Embryonic facial prominence (tissue), 1 donor: Measurements from ENCODE around the gene SAXO2.
"Not testable (repeated sequence)": the region's sequence is repeated elsewhere in the genome, so short reads cannot be mapped to it uniquely, and the experiment has no call there.

Experiments
- DNase-seq: peaks from one replicate; pipeline ENCODE4 v3.0.0-alpha.2; 2016; ENCODE audit errors: extremely low spot score

Gene SAXO2

GRCh38 chr15:82313951-82314768 is 51.5 kb downstream of the SAXO2 start:
- not testable (repeated sequence) for DNase-seq

GRCh38 chr15:82314769-82315518 is 52.3 kb downstream of the SAXO2 start:
- DNase-seq = no peak

GRCh38 chr15:82315519-82316246 is 53.1 kb downstream of the SAXO2 start:
- DNase-seq = no peak

- not testable (repeated sequence) for DNase-seq
These were observed 53.9 kb downstream of the SAXO2 start for GRCh38 chr15:82316247-82317090.

- DNase-seq = no peak
These were observed 54.5 kb downstream of the SAXO2 start for GRCh38 chr15:82317091-82317489.

- DNase-seq = not testable (repeated sequence)
These were observed 54.9 kb downstream of the SAXO2 start for GRCh38 chr15:82317516-82317915.

GRCh38 chr15:82318281-82318680 is 55.7 kb downstream of the SAXO2 start:
- not testable (repeated sequence) for DNase-seq

GRCh38 chr15:82319522-82320278 is 57.1 kb downstream of the SAXO2 start:
- not testable (repeated sequence) for DNase-seq

- DNase-seq = not testable (repeated sequence)
These were observed 58.2 kb downstream of the SAXO2 start for GRCh38 chr15:82320861-82321260.

GRCh38 chr15:82322488-82322887 is 59.9 kb downstream of the SAXO2 start:
- DNase-seq = not testable (repeated sequence)

- DNase-seq = not testable (repeated sequence)
These were observed 62.2 kb downstream of the SAXO2 start for GRCh38 chr15:82324831-82325230.

GRCh38 chr15:82325646-82326045 is 63.0 kb downstream of the SAXO2 start:
- not testable (repeated sequence) for DNase-seq

- DNase-seq = not testable (repeated sequence)
These were observed 64.3 kb downstream of the SAXO2 start for GRCh38 chr15:82326896-82327295.

- DNase-seq = not testable (repeated sequence)
These were observed 64.8 kb downstream of the SAXO2 start for GRCh38 chr15:82327372-82327771.

- not testable (repeated sequence) for DNase-seq
These were observed 66.4 kb downstream of the SAXO2 start for GRCh38 chr15:82329039-82329438.

- DNase-seq = not testable (repeated sequence)
These were observed 68.3 kb downstream of the SAXO2 start for GRCh38 chr15:82330921-82331320.

GRCh38 chr15:82331576-82332304 is 69.1 kb downstream of the SAXO2 start:
- DNase-seq = not testable (repeated sequence)

GRCh38 chr15:82332711-82333602 is 70.3 kb downstream of the SAXO2 start:
- DNase-seq = not testable (repeated sequence)
